Measurements from ENCODE around the gene CKAP2L.

DNA sequence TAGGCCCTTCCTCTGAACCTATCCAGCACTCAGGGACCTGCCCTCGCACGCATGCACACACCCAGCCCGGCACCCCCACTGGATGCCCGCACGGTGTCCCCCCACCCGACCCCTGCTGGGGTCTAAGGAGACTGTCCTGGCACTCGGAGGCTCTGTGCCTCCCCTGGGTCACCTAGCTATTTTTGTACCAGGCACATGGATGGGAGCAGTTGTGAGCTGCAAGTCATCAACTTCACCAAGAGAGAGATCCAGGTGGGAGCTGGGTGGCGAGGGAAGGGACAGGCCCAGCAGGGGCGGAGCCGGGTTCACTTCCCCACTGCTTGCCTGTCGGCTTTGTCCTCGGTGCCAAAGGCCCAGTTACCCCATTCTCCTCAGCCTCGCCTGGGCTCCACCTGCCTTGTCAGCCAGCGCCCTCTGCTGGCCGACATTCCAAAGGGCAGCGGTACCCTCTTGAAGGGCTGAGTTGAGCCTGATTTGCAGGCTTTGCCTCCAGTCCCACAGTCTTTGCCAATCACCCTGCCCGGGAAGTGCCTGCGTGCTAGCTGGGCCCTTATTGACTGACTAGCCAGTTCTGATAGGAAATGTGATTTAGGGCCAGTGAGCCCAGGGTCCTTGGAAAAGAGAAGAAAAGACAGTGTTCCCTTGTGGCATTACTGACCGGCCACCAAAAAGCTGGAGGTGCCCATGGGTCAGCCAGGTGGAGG lies 37.8 kb downstream of the CKAP2L start:
- TF ChIP-seq POLR2A (IDR thresholded peaks at IDR 0.05), result no peak
- TF ChIP-seq, protein P1, sequence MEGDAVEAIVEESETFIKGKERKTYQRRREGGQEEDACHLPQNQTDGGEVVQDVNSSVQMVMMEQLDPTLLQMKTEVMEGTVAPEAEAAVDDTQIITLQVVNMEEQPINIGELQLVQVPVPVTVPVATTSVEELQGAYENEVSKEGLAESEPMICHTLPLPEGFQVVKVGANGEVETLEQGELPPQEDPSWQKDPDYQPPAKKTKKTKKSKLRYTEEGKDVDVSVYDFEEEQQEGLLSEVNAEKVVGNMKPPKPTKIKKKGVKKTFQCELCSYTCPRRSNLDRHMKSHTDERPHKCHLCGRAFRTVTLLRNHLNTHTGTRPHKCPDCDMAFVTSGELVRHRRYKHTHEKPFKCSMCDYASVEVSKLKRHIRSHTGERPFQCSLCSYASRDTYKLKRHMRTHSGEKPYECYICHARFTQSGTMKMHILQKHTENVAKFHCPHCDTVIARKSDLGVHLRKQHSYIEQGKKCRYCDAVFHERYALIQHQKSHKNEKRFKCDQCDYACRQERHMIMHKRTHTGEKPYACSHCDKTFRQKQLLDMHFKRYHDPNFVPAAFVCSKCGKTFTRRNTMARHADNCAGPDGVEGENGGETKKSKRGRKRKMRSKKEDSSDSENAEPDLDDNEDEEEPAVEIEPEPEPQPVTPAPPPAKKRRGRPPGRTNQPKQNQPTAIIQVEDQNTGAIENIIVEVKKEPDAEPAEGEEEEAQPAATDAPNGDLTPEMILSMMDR (IDR thresholded peaks at IDR 0.05 in 4 of 5, conservative IDR thresholded peaks at IDR 0.05 in 1 of 5), result peak; percentile 83 to 93 (median 92)
